ENCODE results near the gene SPTBN1. TPM values are rescaled to one million over a fixed set of nuclear protein-coding genes. Genes with fewer than 3 reads are reported as not detected.
A peak's percentile ranks its signal among the peaks of the same experiment; 100 is the strongest.

Gene SPTBN1
- total and polyA plus RNA-seq, 2 of the 4 experiments (the other 2 are of a cell fraction), result 49.1 to 241 TPM

- Histone ChIP-seq H3K4me3 (ENCODE audit: insufficient read depth, low read depth, low read length) (no peak overlapping the region), H2AK9ac (replicated peaks; ENCODE audit: low read depth, low read length, poor library complexity) (peak overlapping the region; percentile 19), H2AK5ac (ENCODE audit: low read depth, low read length) (no peak overlapping the region), H4K8ac (ENCODE audit: low read depth in 2 of 2, low read length in 2 of 2) (no peak overlapping the region), H4K20me1 (ENCODE audit: insufficient read depth, low read length) (no peaks in the 10 kb centered on the region), H3K9ac (ENCODE audit: low read depth, low read length) (no peak overlapping the region), H2BK20ac (ENCODE audit: low read depth, low read length) (no peak overlapping the region), H3K36me3 (ENCODE audit: control insufficient read depth, insufficient read depth, low read length) (no peaks in the 10 kb centered on the region), H3K4ac (ENCODE audit: low read depth, low read length) (no peak overlapping the region), H4K5ac (ENCODE audit: low read depth, low read length) (no peak overlapping the region), H3K27ac (ENCODE audit: insufficient read depth, low read length) (no peak overlapping the region), H2BK5ac (ENCODE audit: low read depth, low read length, poor library complexity, severe bottlenecking) (no peak overlapping the region), H3K14ac (replicated peaks; ENCODE audit: low read depth, low read length) (no peak overlapping the region), H3K4me2 (ENCODE audit: low read depth, low read length) (no peak overlapping the region), H3K23ac (ENCODE audit: low read depth, low read length) (no peak overlapping the region), H3K56ac (ENCODE audit: extremely low read depth, insufficient read depth, low read length) (no peak overlapping the region), H4K91ac (ENCODE audit: insufficient read depth, low read depth, low read length) (no peak overlapping the region), H3K9me3 (ENCODE audit: control insufficient read depth, insufficient read depth, low read length) (no peaks in the 10 kb centered on the region), H2AFZ (replicated peaks; ENCODE audit: low read length, poor library complexity) (no peak overlapping the region), H2BK15ac (ENCODE audit: low read depth, low read length) (no peak overlapping the region), H3K9me1 (ENCODE audit: insufficient read depth, low read length) (0 out of 2 replicates have a peak, but pooled peaks cover 2% of the 10 kb centered on the region), H3K79me1 (ENCODE audit: low read depth in 1 of 2, low read length in 2 of 2) (no peaks in the 10 kb centered on the region), H2BK120ac (ENCODE audit: low read depth, low read length) (no peak overlapping the region), H3K18ac (ENCODE audit: low read depth, low read length) (no peak overlapping the region), H3K27me3 (ENCODE audit: control insufficient read depth, insufficient read depth, low read length) (peaks cover 2% of the 10 kb centered on the region; the same call in 1 of the 2 replicates), H3K4me1 (ENCODE audit: control insufficient read depth, insufficient read depth, low read length) (peaks cover 7% of the 10 kb centered on the region)
- no CpG with 5 or more reads among the region's 6 CpGs for WGBS, 2 experiments (ENCODE audit: extremely low coverage in 2 of 2, insufficient read length in 1 of 2)
- intact Hi-C loops (cut with micrococcal nuclease), result no loop called here
- no TSS peak for BruUV-seq (replicated peaks)
- in situ Hi-C loops (cut with MboI; ENCODE audit: low sequenced_read_pairs), result no loop called here
- dilution Hi-C loops (cut with HindIII; ENCODE audit: low sequenced_read_pairs, unreplicated experiment), result no loop called here
- DNase-seq (no peak), ATAC-seq (ENCODE audit: low read depth) (no peak)
- CTCF ChIA-PET, result no interaction called here
- no peak for TF ChIP-seq USF2 (IDR thresholded peaks at IDR 0.05; ENCODE audit: low read depth, low read length)
- no peak for TF ChIP-seq MAFK (IDR thresholded peaks at IDR 0.05; ENCODE audit: low read depth, low read length)
- TF ChIP-seq RCOR1 (IDR thresholded peaks at IDR 0.05; ENCODE audit: insufficient replicate concordance, low read length), result no peak
- no peak for TF ChIP-seq MAZ (IDR thresholded peaks at IDR 0.05; ENCODE audit: borderline replicate concordance, low read depth, low read length)
- no peak for TF ChIP-seq CTCF (conservative IDR thresholded peaks at IDR 0.05; ENCODE audit: low read depth, low read length)
- TF ChIP-seq CEBPB (IDR thresholded peaks at IDR 0.05; ENCODE audit: low read depth, low read length), result no peak
- no peak for TF ChIP-seq RFX5 (IDR thresholded peaks at IDR 0.05; ENCODE audit: low read depth, low read length)
- no peak for TF ChIP-seq MXI1 (IDR thresholded peaks at IDR 0.05; ENCODE audit: borderline replicate concordance, low read depth, low read length)
- no peak for TF ChIP-seq RAD21 (IDR thresholded peaks at IDR 0.05; ENCODE audit: low read length)
- no peak for TF ChIP-seq SMC3 (IDR thresholded peaks at IDR 0.05; ENCODE audit: low read depth, low read length)
- no peak for TF ChIP-seq BHLHE40 (IDR thresholded peaks at IDR 0.05; ENCODE audit: low read depth, low read length)
- no peak for TF ChIP-seq FOS (IDR thresholded peaks at IDR 0.05; ENCODE audit: low read depth, low read length)
- no peak for TF ChIP-seq ELK1 (IDR thresholded peaks at IDR 0.05; ENCODE audit: borderline replicate concordance, low read depth, low read length)
- POLR2A ChIA-PET (ENCODE audit: unreplicated experiment), result no interaction called here
Observed at GRCh38 chr2:54681416-54681815, 225.3 kb downstream of the SPTBN1 start.

All from IMR-90 (cell line).